GM12891 (cell line): Measurements from ENCODE around the gene IRX2.

Experiments used
- DNase-seq: peaks from one replicate; pipeline ENCODE4 v3.0.0; 2011; ENCODE audit warnings: low spot score; ENCODE audit not compliant: insufficient read length
- FAIRE-seq: peaks from 2 replicates; lab custom pipeline; 2011; peaks lifted over from hg19 to GRCh38; lab: Jason Lieb, UNC
- PAX5 ChIP-seq: IDR thresholded peaks from 2 replicates; pipeline ENCODE4 v1.6.1; 2011; ENCODE audit warnings: low read length, moderate library complexity, mild to moderate bottlenecking; ENCODE audit not compliant: insufficient read depth, severe bottlenecking
- POLR2A ChIP-seq: IDR thresholded peaks from 2 replicates; pipeline ENCODE4 v1.6.1; 2011; ENCODE audit warnings: low read depth, low read length, control low read depth
- POLR2AphosphoS5 ChIP-seq: IDR thresholded peaks from 2 replicates; pipeline ENCODE4 v1.6.1; 2011; ENCODE audit warnings: low read depth, low read length, control low read depth
- POU2F2 ChIP-seq: IDR thresholded peaks from 2 replicates; pipeline ENCODE4 v1.6.1; 2011; ENCODE audit warnings: low read depth, mild to moderate bottlenecking, control low read depth, low read length, moderate library complexity
- SPI1 ChIP-seq: IDR thresholded peaks from 2 replicates; pipeline ENCODE4 v1.6.1; 2011; ENCODE audit warnings: low read depth, low read length, control low read depth
- TAF1 ChIP-seq: IDR thresholded peaks from 2 replicates; pipeline ENCODE4 v1.6.1; 2011; ENCODE audit warnings: low read depth, low read length, control low read depth

The IRX2 gene

GRCh38 chr5:2773327-2773726 is 21.9 kb upstream of the IRX2 start:
- FAIRE-seq, result no peak
- DNase-seq, result no peak
- no peak for TF ChIP-seq POLR2A
- no peak for TF ChIP-seq SPI1
- no peak for TF ChIP-seq TAF1
- no peak for TF ChIP-seq POLR2AphosphoS5
- TF ChIP-seq POU2F2, result no peak
- no peak for TF ChIP-seq PAX5

GRCh38 chr5:2767089-2767488 is 15.6 kb upstream of the IRX2 start:
- no peak for DNase-seq
- no peak for FAIRE-seq
- no peak for TF ChIP-seq POU2F2
- no peak for TF ChIP-seq PAX5
- no peak for TF ChIP-seq POLR2AphosphoS5
- TF ChIP-seq TAF1, result no peak
- TF ChIP-seq POLR2A, result no peak
- no peak for TF ChIP-seq SPI1

GRCh38 chr5:2764581-2764980 is 13.1 kb upstream of the IRX2 start:
- TF ChIP-seq TAF1 (no peak), PAX5 (no peak), SPI1 (no peak), POLR2A (no peak), POLR2AphosphoS5 (no peak), POU2F2 (no peak)
- no peak for DNase-seq
- no peak for FAIRE-seq

DNA sequence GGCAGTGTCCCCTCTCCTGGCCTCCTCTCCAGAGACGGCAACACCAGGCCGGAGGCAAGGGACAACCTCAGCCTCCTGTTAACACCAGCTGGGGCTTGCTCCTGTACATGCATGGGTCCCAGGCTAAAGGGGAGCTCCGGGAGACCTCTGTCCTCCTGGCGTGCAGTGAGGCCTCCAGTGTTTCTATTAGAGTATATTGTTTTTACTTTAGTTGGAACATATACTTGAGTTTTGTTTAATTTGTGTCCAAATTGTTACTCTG is 12.0 kb upstream of the IRX2 start:
- FAIRE-seq (no peak), DNase-seq (no peak)
- TF ChIP-seq POLR2AphosphoS5 (no peak), TAF1 (no peak), SPI1 (no peak)

GRCh38 chr5:2762744-2763532 is 11.5 kb upstream of the IRX2 start:
- TF ChIP-seq SPI1 (no peak), POLR2A (no peak), POU2F2 (no peak), PAX5 (no peak), POLR2AphosphoS5 (no peak), TAF1 (no peak)
- no peak for DNase-seq
- no peak for FAIRE-seq

DNA sequence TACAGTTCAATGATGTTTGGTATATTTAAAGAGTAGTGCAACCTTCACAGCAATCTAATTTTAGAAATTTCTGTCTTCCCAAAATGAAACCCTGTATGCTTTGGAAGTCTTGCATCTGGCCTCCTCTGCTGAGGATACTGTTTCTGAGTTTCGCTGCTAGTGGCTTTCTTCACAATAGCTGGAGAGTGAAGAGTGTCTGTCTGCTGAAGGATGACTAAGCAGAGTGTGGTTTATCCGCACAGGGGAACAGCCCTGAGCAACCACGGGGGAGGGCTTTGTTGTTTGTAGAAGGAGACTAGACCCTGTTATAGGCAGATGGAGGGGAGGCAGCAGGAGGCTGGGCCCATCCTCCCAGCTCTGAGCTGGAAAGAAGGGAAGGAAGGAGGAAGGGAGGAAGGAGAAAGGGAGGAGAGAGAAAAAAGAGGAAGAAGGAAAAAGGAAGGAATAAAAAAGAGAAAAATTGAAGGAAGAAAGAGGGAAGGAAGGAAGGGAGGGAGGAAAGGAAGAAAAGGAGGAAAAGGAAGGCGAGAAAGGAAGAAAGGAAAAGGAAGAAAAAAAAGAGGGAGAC is 10.5 kb upstream of the IRX2 start:
- no peak for TF ChIP-seq POLR2A
- no peak for TF ChIP-seq TAF1
- no peak for TF ChIP-seq POLR2AphosphoS5
- TF ChIP-seq SPI1, result no peak
- no peak for TF ChIP-seq POU2F2
- TF ChIP-seq PAX5, result no peak
- FAIRE-seq (no peak), DNase-seq (no peak)

GRCh38 chr5:2759696-2760461 is 8.4 kb upstream of the IRX2 start:
- no peak for DNase-seq

DNA sequence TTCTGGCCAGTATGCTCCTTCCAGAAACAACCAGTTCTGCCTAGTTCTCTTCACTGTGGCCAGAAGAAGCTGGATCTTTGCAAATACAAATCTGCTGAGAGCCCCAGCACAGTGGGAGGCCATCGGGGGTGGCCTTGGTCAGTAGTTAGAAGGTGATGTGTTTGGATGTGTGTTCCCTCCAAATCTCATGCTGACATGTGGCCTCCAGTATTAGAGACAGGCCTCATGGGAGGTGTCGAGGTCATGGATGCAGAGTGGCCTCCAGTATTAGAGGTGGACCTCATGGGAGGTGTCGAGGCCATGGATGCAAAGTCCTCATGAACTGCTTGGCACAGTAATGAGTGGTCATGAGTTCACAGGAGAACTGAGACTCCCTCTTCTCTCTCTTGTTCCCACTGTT is 7.6 kb upstream of the IRX2 start:
- FAIRE-seq (no peak), DNase-seq (no peak)
- TF ChIP-seq POLR2AphosphoS5, result no peak
- TF ChIP-seq TAF1, result no peak
- TF ChIP-seq POLR2A, result no peak
- no peak for TF ChIP-seq SPI1
- no peak for TF ChIP-seq POU2F2
- no peak for TF ChIP-seq PAX5

More at GRCh38 chr5:2759696-2760461, 8.4 kb upstream of the IRX2 start:
- FAIRE-seq, result no peak
- TF ChIP-seq TAF1, result no peak
- no peak for TF ChIP-seq POLR2AphosphoS5
- TF ChIP-seq SPI1, result no peak
- no peak for TF ChIP-seq PAX5
- no peak for TF ChIP-seq POLR2A
- no peak for TF ChIP-seq POU2F2

DNA sequence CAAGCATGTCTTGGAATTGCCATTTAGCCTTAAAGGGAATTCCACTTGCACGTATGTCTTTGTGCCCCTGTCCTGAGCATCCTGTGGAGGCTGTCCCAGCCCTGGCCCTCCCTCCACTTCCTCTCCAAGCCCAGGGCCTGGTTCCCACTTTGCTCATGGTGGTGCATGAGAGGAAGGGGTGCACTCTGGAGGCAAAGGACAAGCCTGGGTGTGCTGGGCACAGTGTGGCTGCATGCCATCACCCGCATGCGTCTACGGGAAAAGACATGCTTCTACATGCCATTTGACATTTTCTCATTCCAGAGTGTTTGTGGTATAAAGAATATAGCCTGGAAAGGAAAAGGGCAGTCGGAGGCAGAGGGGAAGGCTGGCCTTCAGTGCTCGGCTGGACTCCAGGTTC is 7.2 kb upstream of the IRX2 start:
- DNase-seq (no peak), FAIRE-seq (no peak)
- TF ChIP-seq SPI1 (no peak), POLR2AphosphoS5 (no peak), POLR2A (no peak), PAX5 (no peak), TAF1 (no peak), POU2F2 (no peak)
